Neural crest cell (in vitro differentiated cells): ENCODE data around the gene NKIRAS1. TPM values are rescaled to one million over a fixed set of nuclear protein-coding genes. Genes with fewer than 3 reads are reported as not detected.

Source experiments
- DNase-seq: peaks from one replicate; pipeline ENCODE4 v3.0.0; 2021; ENCODE audit warnings: low read depth, mixed read lengths, low spot score
- H3K27ac Mint-ChIP-seq: one replicate; pipeline ENCODE4 v1.8.0; 2021; ENCODE audit warnings: mild to moderate bottlenecking, mixed read lengths; ENCODE audit not compliant: unreplicated experiment
- H3K27me3 Mint-ChIP-seq: 2 replicates; pipeline ENCODE4 v1.8.0; 2021; ENCODE audit warnings: low read depth, mild to moderate bottlenecking, mixed read lengths
- H3K36me3 Mint-ChIP-seq: 2 replicates; pipeline ENCODE4 v1.8.0; 2021; ENCODE audit warnings: low read depth, mild to moderate bottlenecking, mixed read lengths
- H3K4me1 Mint-ChIP-seq: 2 replicates; pipeline ENCODE4 v1.8.0; 2021; ENCODE audit warnings: mixed read lengths
- H3K4me3 Mint-ChIP-seq: one replicate; pipeline ENCODE4 v1.8.0; 2021; ENCODE audit warnings: mild to moderate bottlenecking, mixed read lengths
- H3K9me3 Mint-ChIP-seq: 2 replicates; pipeline ENCODE4 v1.8.0; 2021; ENCODE audit warnings: mixed read lengths
- CTCF ChIP-seq: fragments of 200-600 bp; sonication (generic); conservative IDR thresholded peaks from 2 replicates; pipeline ENCODE4 v1.5.0; 2021; ENCODE audit warnings: antibody characterized with exemption, mild to moderate bottlenecking
- total RNA-seq: library from RNA; stranded (reverse); gene quantifications from 2 replicates; pipeline ENCODE4 v1.2.1, GENCODE V29; 2021

NKIRAS1 gene
- total RNA-seq, 1 donor from 2014 or later: 9.7 TPM

- H3K27ac Mint-ChIP-seq: no peak overlapping the region
- no peaks in the 10 kb centered on the region for H3K27me3 Mint-ChIP-seq
- no peaks in the 10 kb centered on the region for H3K4me1 Mint-ChIP-seq
- no peak for DNase-seq
- no peaks in the 10 kb centered on the region for H3K9me3 Mint-ChIP-seq
- no peak overlapping the region for H3K4me3 Mint-ChIP-seq
- TF ChIP-seq CTCF: no peak
- H3K36me3 Mint-ChIP-seq: peaks cover 2% of the 10 kb centered on the region
Observed at GRCh38 chr3:23952646-23953045, 35.9 kb upstream of the NKIRAS1 start.

- Mint-ChIP-seq H3K36me3 (no peaks in the 10 kb centered on the region), H3K27ac (no peak overlapping the region), H3K9me3 (no peaks in the 10 kb centered on the region), H3K4me1 (peaks cover 6% of the 10 kb centered on the region), H3K27me3 (no peaks in the 10 kb centered on the region), H3K4me3 (no peak overlapping the region)
- no peak for TF ChIP-seq CTCF
- DNase-seq: no peak
Observed at GRCh38 chr3:23950293-23950692, 33.5 kb upstream of the NKIRAS1 start.

GRCh38 chr3:23949784-23950183 is 33.0 kb upstream of the NKIRAS1 start:
- H3K4me1 Mint-ChIP-seq: peaks cover 6% of the 10 kb centered on the region

GRCh38 chr3:23948761-23949160 is 32.0 kb upstream of the NKIRAS1 start:
- no peaks in the 10 kb centered on the region for H3K9me3 Mint-ChIP-seq
- peaks cover 8% of the 10 kb centered on the region for H3K27me3 Mint-ChIP-seq
- TF ChIP-seq CTCF: no peak
- peaks cover 15% of the 10 kb centered on the region for H3K4me1 Mint-ChIP-seq
- no peak overlapping the region for H3K4me3 Mint-ChIP-seq
- H3K27ac Mint-ChIP-seq: no peak overlapping the region
- DNase-seq: no peak
- H3K36me3 Mint-ChIP-seq: no peaks in the 10 kb centered on the region

More at GRCh38 chr3:23949784-23950183, 33.0 kb upstream of the NKIRAS1 start:
- DNase-seq: no peak
- TF ChIP-seq CTCF: no peak
- Mint-ChIP-seq H3K9me3 (no peaks in the 10 kb centered on the region), H3K4me3 (peak overlapping the region; percentile 42), H3K36me3 (no peaks in the 10 kb centered on the region), H3K27me3 (no peaks in the 10 kb centered on the region), H3K27ac (no peak overlapping the region)

GRCh38 chr3:23945913-23946687 is 29.3 kb upstream of the NKIRAS1 start:
- TF ChIP-seq CTCF: no peak
- Mint-ChIP-seq H3K27ac (no peak overlapping the region), H3K27me3 (peaks cover 18% of the 10 kb centered on the region), H3K4me3 (peak overlapping the region; percentile 86), H3K36me3 (no peaks in the 10 kb centered on the region), H3K9me3 (no peaks in the 10 kb centered on the region), H3K4me1 (peaks cover 18% of the 10 kb centered on the region)
- DNase-seq: peak; percentile 95
